ENCODE data around the gene CLSTN2. TPM values are rescaled to one million over a fixed set of nuclear protein-coding genes. Genes with fewer than 3 reads are reported as not detected.

The CLSTN2 gene
- total RNA-seq, 1 donor from 2014 or later = 7.8 TPM

DNA sequence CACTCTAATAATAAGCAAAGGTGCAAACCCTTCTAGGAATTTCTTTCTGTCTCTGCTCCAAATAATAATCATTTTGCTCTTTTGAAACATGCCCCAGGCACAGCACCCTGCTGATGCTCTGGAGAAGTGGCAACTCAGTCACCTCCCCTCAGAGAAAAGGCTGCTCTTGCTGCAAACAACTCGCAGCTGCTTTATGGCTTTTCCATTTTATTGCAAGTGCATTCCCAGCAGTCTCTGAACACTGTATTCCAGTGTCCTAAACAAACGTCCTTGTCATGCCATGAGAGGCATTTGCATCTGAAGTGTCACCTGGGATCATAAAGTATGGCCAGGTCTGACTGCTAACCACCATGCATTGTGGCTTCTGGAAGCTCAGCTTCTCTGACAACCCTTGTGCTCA, 384.8 kb downstream of the CLSTN2 start:
- DNase-seq = no peak
- intact Hi-C loops (cut with DNase I) = no loop called here
- no peak for ATAC-seq (ENCODE audit: poor library complexity)

DNA sequence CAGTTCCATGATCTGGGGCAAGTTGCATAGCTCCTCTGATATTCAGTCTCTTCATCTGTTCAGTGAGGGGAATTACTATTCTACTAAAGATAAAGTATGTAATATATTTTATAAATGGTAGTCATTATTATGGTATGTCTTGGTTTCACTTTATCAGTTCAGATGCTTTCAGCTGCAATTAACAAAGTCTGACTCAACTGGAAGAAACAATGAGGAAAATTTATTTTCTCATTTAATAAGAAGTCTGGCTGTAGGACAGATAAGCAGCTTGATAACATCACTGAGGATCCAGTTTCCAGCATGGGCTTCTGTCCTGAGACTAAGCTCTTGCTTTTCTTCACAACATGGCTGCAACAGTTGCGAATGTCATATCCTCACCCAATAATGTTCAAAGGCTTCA, 388.6 kb downstream of the CLSTN2 start:
- ATAC-seq (ENCODE audit: poor library complexity) = no peak
- intact Hi-C loops (cut with DNase I) = no loop called here
- DNase-seq = no peak

DNA sequence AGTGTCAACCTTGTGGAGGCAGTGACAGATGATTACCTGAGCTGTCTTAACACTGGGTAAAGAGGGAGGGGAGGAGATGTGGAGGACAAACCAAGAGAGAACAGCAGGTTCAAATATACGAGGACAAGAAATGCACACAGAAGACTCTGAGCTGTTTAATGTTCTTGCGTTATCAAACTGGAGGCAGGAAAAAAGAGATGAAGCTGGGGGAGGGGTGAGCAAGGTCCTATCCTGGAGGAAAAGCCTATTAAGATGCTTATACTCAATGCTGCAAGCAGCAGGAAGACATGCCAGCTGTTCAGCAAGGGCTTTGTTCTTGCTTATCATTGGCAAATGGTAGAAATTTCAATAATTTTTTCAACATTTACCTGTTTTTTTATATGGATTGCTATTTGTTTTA, 397.1 kb downstream of the CLSTN2 start:
- ATAC-seq (ENCODE audit: poor library complexity) = no peak
- DNase-seq = no peak
- intact Hi-C loops (cut with DNase I) = no loop called here

DNA sequence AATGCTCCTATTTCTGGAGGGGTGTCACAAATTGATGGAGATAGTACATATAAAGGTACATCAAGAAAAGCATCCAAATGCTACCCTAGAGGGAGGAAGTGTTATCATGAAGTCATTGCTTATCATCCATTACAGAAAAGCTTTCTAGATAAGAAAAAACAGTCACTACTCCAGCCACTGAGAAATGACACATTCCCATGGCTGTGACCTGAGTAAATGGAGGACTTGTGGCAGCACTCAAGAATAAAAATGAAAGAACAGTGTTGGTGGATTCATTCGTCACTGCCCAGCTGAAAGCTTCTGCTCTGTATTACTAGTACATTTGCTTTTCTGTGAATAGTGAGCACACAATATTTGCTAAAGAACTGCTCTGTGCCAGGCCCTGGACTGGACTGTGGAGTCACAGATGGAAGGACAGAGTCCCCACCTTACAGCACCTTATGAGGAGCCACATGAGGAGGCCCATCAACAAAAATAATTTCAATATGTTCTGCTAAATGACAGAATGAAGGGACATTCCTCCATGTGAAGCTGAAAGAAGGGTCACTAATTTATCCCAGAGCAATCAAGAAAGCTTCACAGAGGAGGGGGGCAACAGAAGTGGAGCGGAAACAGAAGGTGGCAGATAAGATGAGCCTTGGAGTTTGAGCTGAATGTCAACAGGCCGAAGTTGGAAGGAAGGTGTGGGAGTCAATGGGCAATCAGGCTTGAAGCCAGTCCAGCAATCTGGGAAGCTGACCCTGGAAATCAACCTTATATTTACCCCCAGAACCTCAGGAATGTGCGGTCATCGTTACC, 399.3 kb downstream of the CLSTN2 start:
- intact Hi-C loops (cut with DNase I) = no loop called here
- ATAC-seq (ENCODE audit: poor library complexity) = no peak

DNA sequence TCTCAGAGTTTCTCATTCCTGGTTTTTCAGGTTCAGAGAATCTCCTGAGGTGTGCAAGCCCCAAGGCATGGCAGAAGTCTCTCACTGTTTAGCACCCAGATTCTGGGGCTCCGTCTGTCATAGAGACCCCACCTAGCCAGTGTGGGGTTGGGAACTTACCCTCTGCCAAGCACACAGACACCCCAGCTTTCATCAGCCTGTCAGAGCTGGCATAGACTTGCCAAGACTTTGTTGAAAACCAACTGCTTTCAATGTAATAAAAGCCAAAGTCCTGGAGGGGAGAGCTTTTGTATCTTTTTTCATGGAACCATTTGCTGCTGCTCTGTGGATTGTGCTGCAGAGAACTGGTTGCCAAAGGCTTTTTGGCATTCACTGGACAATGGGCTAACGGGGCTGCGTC, 401.5 kb downstream of the CLSTN2 start:
- no peak for ATAC-seq (ENCODE audit: poor library complexity)

More for the DNA sequence above, 399.3 kb downstream of the CLSTN2 start:
- DNase-seq = no peak

DNA sequence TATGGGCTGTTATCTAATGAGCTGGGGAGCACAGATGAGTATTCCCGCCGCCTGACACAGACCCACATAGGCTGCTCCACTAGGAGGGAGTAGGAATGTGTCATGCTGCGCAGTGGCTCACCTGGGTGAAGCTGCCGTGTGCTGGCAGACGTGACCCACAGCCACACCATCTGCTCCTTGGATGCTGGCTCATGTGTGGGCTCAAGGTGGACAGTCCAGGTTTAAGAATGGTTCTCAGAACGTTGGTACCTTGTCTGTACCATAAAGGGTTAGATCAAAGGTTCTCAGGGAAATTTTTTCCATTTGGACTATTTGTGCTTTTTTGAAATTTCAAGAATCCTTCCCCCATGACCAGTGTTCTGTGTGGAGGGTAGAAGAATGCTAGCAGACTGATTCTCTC, 403.9 kb downstream of the CLSTN2 start:
- intact Hi-C loops (cut with DNase I) = no loop called here
- DNase-seq (no peak), ATAC-seq (ENCODE audit: poor library complexity) (no peak)

More for the DNA sequence above, 401.5 kb downstream of the CLSTN2 start:
- intact Hi-C loops (cut with DNase I) = no loop called here
- DNase-seq = no peak

DNA sequence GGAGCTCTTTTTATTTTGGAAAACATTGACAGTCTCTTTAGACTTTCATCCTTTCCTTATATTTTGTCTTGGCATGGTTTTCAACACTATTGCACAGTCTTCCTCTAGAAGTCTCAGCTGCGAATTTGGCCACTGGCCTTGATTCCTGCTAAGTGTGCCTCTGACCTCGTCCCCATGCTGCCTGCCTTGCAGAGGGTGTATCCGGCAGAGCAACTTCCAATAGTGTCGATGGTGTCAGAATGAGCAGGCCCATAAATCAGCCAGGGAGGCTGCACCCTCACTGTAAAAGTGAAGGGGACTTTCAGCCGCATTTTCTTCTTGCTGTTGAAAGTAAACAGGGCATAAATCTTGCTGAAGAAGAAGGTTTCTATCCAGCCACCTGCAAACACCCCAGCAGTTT, 406.2 kb downstream of the CLSTN2 start:
- no peak for ATAC-seq (ENCODE audit: poor library complexity)
- intact Hi-C loops (cut with DNase I) = no loop called here

DNA sequence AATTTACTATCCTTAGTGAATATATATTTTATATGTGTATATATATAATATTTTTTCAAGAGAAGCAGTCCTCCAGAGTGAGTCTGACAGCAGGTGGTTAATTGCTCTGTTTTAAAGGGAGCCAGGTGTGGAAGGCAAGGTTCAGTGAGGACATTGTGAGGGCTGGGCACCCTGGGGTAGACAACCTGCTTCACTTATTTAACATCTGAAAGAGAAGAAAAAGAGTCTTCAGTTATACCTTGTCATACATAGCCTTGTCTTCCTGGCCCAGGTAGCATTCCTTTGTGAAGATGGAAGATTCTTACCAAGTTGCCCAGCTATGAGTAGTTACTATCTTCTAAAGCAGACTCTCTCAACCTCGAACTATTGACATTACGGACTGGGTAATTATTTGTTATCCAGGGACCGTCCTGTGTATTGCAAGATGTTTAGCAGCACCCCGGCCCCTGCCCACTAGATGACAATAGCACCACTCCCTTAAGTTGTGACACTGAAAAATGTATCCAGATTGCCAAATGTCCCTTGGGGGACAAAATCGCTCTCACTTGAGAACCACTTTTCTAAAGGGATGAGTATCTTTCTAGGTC, 406.9 kb downstream of the CLSTN2 start:
- DNase-seq = no peak
- intact Hi-C loops (cut with DNase I) = no loop called here
- no peak for ATAC-seq (ENCODE audit: poor library complexity)

More for the DNA sequence above, 406.2 kb downstream of the CLSTN2 start:
- no peak for DNase-seq

DNA sequence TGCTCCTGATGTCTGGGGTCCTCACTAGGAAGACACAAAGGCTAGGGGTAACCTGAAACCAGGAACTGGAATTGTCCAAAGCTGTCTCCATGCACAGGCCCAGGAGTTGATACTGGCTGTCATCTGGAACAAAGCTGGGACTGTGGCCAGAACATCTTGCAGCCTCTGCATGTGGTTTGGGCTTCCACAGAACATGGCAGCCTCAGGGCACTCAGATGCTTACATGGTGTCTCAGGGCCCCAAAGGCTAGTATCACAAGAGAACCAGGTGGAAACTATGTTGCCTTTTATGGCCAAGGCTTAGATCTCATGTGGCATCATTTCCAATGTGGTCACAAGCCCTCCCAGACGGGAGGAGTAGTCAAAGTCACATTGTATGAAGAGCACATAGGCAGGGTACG, 407.7 kb downstream of the CLSTN2 start:
- no peak for DNase-seq
- no peak for ATAC-seq (ENCODE audit: poor library complexity)
- intact Hi-C loops (cut with DNase I) = no loop called here

DNA sequence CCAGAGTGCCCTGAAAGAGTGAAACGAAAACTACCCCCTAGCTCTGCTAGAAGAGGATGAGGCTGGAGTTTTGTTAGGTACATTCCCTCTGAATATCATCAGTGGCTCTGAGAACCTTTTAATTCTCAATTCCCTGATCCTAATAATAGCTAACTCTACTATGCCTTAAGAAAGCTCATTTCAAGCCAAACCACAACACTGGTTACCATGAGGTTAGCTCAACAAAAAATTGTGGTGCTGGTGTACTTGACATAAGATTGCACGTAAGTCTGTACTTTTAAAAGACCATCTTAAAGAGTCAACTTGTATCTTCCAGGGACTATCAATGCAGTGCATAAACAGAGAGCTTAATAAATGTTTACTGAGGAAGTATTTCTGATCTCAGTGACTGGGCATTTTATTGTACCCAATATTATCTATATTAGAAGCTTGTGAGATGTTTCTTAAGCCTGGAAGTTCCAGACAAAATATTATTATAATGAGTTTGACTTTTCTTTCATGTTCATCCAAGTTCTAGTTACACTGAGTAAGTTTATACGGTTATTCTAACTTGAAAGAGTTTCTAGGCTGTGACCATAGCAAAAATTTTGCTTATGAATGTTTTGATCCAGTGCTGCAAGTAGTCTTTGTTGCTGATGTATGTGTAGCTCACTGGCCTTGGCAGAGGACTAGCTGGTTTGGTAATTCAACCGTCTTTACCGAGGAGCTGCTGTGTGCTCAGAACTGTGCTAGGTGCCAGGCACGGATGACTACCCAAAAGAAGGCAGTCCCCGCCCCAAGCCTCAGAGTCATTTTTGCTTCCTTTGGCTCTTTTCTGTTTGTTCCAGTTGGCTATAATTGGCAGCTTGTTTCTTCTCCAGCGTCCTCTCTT, 408.5 kb downstream of the CLSTN2 start:
- intact Hi-C loops (cut with DNase I) = no loop called here
- DNase-seq (no peak), ATAC-seq (ENCODE audit: poor library complexity) (no peak)

DNA sequence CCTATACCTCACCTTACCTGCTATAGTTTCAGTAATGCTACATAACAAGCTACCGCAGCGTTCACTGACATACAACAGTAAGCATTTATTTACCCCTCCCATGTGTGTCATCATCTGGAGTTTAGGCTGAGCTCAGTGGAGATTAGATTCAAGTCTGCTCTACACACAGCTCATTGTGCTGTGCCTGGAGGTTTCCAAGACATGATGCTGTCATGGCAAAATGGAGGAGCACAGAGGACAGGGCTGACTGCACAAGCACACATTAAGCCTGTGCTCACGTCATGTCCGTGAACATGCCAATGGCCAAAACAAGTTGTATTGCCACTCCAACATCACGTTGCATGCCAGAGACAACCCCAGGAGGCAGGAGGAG, 409.1 kb downstream of the CLSTN2 start:
- no peak for ATAC-seq (ENCODE audit: poor library complexity)
- intact Hi-C loops (cut with DNase I) = no loop called here
- no peak for DNase-seq

DNA sequence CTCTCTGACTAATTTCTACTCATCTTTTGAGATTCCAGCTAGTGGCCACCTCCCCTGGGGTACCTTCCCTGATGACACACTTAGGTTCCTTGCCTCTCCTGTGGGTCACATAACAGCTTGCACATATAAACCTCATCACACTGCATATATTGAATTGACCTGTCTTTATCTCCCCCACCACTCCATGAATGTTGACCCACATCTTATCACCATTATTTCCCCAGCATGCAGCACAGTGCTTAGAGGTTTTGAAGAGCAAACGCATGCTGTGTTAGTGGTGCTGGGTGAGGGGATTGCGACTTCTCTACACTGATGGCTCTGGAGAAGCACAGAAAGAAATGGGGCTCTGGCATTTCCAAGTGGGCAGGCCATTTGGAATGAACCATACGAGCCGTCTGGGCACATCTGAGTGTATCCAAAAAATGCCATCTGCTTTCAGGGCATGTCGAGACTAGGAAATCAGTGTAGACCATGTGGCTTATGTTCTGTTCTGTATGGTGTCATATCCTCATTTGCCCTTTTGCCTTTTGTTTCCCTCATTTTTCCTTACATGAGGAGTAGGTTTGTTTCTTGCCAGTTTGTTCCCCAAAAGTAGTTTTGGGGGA, 409.7 kb downstream of the CLSTN2 start:
- intact Hi-C loops (cut with DNase I) = no loop called here
- DNase-seq = no peak
- no peak for ATAC-seq (ENCODE audit: poor library complexity)

DNA sequence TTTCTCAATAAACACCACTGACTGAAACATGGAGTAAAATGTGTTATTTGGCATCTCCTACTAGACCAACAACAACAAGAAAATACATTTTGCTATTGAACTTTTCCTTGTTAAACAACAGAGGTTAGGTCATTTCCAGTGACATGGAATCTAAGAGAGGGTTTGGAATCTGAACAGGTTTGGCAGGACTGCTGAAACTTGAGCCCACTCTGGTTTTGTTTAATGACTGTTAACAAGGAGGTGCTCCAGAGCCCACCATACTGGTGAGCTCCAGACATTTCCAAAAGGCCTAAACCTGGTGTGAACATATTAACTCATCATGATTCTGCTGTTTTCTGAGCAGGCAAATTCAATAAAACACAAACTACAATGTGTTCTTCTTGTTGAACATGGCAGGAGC, 412.2 kb downstream of the CLSTN2 start:
- intact Hi-C loops (cut with DNase I) = no loop called here
- no peak for ATAC-seq (ENCODE audit: poor library complexity)
- DNase-seq = no peak

DNA sequence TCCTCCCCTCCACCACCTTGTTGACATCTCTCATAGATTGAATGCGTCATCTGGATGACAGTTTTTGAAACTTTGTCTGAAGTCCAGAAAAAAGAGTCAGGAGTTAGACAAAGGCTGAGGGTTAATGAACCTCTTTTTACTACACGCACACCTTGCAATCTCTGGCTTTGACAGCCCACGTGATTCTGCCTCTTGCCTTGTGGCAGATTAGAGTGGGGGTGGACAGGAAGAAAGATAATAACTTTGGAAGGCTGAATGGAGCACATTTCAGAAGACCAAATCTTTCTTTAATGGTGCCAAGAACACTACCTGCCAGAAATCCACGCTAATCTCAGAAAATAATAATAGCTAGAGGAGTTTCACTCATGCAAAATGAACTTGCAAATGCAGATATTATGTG, 415.0 kb downstream of the CLSTN2 start:
- intact Hi-C loops (cut with DNase I) = no loop called here
- DNase-seq (no peak), ATAC-seq (ENCODE audit: poor library complexity) (peak; percentile 56)

DNA sequence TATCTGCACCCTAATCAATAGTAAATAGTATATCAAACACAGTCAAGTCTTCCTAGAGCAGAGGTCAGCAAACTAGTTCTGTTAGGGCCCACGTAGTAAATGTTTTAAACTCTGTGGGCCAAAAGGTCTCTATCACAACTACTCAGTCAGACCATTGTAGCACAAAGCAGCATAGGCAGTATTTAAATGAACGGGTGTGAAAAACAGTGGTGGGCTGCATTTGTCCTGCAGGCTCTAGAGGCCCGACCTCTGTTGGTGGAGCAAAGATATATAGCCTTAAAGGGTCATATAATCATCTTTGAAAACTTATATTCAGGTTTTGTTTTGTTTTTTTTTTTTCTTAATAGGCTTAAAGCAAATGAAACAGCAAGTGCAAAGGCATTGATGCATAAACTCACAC, 416.5 kb downstream of the CLSTN2 start:
- intact Hi-C loops (cut with DNase I) = no loop called here
- no peak for ATAC-seq (ENCODE audit: poor library complexity)
- no peak for DNase-seq

DNA sequence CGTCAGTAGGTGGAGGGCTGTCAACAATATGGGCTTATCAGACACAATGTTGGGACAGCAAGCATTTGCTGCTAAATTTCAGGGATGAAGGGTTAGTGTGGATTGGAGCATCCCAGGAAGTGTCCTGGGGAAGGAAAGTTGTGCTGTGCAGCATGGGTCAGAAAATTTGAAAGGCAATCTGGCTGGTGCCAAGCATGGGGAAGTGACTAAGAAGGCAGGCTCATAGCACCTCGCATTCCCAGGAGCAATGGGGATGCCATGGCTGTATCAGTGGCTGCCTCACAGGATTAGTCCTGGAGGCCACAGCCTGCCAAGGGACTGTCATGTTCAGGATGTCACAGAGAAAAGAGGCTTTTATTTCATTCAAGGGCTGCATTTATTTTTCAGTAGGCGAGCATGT, 420.5 kb downstream of the CLSTN2 start:
- DNase-seq (no peak), ATAC-seq (ENCODE audit: poor library complexity) (no peak)
- intact Hi-C loops (cut with DNase I) = no loop called here

DNA sequence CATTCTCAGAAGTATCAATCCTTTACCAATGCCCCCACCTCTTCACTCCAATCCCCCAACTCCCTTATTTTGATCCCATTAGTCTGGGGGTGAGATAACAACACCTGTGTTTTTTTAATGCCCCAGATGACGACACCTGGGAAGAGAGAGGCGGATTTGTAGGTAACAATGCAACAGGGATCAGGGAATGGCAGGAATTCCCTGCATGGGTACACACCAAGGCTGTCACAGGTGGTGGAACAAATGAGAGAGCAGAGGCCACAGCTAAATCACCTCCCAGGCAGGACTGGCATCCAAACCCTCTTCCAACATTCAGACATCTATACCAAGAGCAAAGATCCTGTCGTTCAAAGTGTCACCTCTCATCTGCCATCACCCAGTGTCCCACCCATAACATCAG, 423.7 kb downstream of the CLSTN2 start:
- intact Hi-C loops (cut with DNase I) = no loop called here
- DNase-seq (no peak), ATAC-seq (ENCODE audit: poor library complexity) (no peak)

DNA sequence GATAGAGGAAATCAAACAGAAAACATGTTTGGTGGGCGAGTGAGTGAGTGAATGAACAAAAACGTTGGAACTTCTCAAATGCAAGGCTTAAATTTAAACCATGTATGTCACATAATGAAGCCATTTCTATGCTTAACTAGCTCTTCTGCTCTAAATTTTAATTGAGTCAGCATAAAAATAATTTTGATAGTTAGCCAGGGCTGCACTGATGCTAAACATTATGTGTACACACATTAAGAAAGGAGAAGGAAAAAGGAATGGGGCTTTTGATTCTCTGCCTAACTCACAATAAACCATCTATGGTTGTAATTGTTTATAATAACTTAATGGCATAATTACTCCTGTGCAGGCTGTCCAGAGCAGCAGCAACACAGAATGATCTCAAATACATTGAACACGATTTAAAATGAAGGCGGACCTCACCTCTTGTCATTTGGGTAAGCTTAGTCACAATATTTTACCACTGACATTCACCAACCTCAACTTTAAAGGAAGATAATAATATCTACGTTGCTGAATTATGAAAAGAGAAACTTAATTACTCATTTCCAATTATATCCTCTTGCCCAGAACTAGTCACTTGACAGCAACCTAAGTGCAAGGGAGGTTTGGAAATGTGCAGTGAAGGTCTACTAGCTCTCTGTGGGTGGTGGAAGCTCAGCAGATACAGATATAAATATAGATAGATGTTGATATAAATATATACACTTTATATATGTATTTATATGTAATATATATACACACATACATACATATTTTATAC, 424.4 kb downstream of the CLSTN2 start:
- no peak for DNase-seq
- intact Hi-C loops (cut with DNase I) = no loop called here
- ATAC-seq (ENCODE audit: poor library complexity) = no peak

DNA sequence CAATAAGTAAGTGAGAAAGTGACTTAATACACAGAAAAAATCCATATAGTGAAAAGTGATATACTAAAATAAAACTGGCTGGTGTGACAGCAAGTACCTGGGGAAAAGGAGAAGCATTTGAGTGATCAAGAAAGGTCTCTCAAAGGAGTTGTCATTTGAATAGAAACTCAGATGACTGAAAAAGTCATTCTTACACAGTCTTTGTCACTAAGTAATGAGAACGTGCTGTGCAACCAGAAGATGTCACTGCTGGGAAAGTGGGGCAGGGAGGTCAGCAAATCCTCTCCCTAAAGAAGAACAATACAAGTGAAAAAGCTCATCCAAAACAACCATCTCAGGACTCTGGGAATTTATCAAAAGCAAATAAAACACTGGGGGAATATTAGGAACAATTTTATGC, 425.3 kb downstream of the CLSTN2 start:
- ATAC-seq (ENCODE audit: poor library complexity) (no peak), DNase-seq (no peak)
- intact Hi-C loops (cut with DNase I) = no loop called here
